Fibroblast of peridontal ligament (primary cell): ENCODE data around the gene PTK7.
"Not testable (repeated sequence)": the region's sequence is repeated elsewhere in the genome, so short reads cannot be mapped to it uniquely, and the experiment has no call there.

ENCODE experiments used
- DNase-seq: peaks from one replicate; pipeline ENCODE4 v3.0.0-alpha.2; 2010; ENCODE audit errors: extremely low read depth

Gene PTK7

GRCh38 chr6:43075670-43076463 is at the start of gene PTK7:
Gene PTK7, plus strand, starts transcription at chr6:43076314. Its CDS starts 175 bp downstream, at chr6:43076489.
- no peak for DNase-seq

GRCh38 chr6:43026365-43026764 is 49.7 kb upstream of the PTK7 start:
- no peak for DNase-seq

- no peak for DNase-seq
Observed at GRCh38 chr6:43029120-43029519, 47.0 kb upstream of the PTK7 start.

- no peak for DNase-seq
Observed at GRCh38 chr6:43032326-43032725, 43.8 kb upstream of the PTK7 start.

GRCh38 chr6:43033496-43034189 is 42.5 kb upstream of the PTK7 start:
- DNase-seq: no peak

GRCh38 chr6:43034190-43034525 is 42.0 kb upstream of the PTK7 start:
- DNase-seq: no peak

GRCh38 chr6:43035495-43036194 is 40.5 kb upstream of the PTK7 start:
- no peak for DNase-seq

GRCh38 chr6:43036712-43037111 is 39.4 kb upstream of the PTK7 start:
- DNase-seq: no peak

- peak; percentile 23 for DNase-seq
Observed at GRCh38 chr6:43037197-43037596, 38.9 kb upstream of the PTK7 start.

GRCh38 chr6:43037706-43038105 is 38.4 kb upstream of the PTK7 start:
- DNase-seq: no peak

- DNase-seq: no peak
Observed at GRCh38 chr6:43038727-43039126, 37.4 kb upstream of the PTK7 start.

GRCh38 chr6:43040542-43041257 is 35.4 kb upstream of the PTK7 start:
- no peak for DNase-seq

- not testable (repeated sequence) for DNase-seq
Observed at GRCh38 chr6:43041475-43041874, 34.6 kb upstream of the PTK7 start.

GRCh38 chr6:43043310-43043709 is 32.8 kb upstream of the PTK7 start:
- no peak for DNase-seq

GRCh38 chr6:43045371-43045930 is 30.7 kb upstream of the PTK7 start:
- no peak for DNase-seq

- DNase-seq: no peak
Observed at GRCh38 chr6:43047998-43048397, 28.1 kb upstream of the PTK7 start.

GRCh38 chr6:43050981-43051380 is 25.1 kb upstream of the PTK7 start:
- DNase-seq: no peak

- DNase-seq: no peak
Observed at GRCh38 chr6:43052225-43052841, 23.8 kb upstream of the PTK7 start.

- DNase-seq: peak; percentile 34
Observed at GRCh38 chr6:43052842-43053544, 23.1 kb upstream of the PTK7 start.

- DNase-seq: peak; percentile 94
Observed at GRCh38 chr6:43053545-43054205, 22.4 kb upstream of the PTK7 start, which contains the start of gene CUL7. Gene CUL7, minus strand, starts transcription at chr6:43053851. Its CDS starts 1,063 bp downstream, at chr6:43052788.
